Stimulated activated CD4-positive, alpha-beta T cell treated with anti-CD3 and anti-CD28 coated beads, TNF-alpha, amount 100 ng/mL, for 1 hour (primary cell): ENCODE results near the gene SRPK3.
"Not testable (repeated sequence)": the region's sequence is repeated elsewhere in the genome, so short reads cannot be mapped to it uniquely, and the experiment has no call there.

Experiments used
- DNase-seq, 3 donors: peaks; one replicate each; pipeline ENCODE4 v3.0.0-alpha.2; 2020; ENCODE audit warnings: low read depth in 3 of 3, low spot score in 1 of 3

The SRPK3 gene

GRCh38 chrX:153745067-153745433 lies 35.8 kb upstream of the SRPK3 start:
- DNase-seq, result not testable (repeated sequence)

DNA sequence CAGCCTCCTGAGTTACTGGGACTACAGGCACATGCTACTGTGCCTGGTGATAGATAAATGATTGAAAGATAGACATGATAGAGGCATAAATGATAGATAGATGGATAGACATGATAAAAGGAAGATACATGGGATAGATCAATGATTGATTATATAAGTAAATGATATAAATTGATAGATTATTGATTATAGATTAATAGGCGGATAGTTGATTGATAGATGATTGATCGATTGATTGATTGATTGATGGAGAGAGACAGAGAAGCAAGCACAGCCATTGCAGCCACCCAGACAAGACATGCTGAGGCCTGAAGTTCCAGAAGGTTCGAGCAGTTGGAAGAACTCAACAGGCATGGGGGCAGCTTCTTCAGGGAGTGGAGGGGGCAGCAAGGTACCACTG lies 34.5 kb upstream of the SRPK3 start:
- DNase-seq, result no peak

DNA sequence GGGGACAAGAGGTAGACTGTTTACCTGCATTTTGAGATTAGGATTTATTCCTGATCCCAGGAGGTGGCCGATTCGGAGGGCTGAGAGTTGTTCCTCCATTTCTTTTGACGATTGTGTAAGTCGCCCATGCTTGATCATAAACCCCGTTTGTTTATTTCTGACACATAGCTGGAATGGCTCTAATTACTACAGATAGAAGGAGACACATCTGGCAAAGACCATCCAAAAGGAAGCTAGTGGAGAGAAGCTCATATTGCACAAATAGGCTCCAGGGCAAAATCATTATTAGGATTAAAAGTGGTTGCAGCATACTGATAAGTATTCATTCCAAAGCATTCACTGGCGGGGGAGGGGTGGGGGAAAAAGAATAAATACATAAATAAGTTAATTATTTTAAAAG lies 33.9 kb upstream of the SRPK3 start:
- DNase-seq, result not testable (repeated sequence)

DNA sequence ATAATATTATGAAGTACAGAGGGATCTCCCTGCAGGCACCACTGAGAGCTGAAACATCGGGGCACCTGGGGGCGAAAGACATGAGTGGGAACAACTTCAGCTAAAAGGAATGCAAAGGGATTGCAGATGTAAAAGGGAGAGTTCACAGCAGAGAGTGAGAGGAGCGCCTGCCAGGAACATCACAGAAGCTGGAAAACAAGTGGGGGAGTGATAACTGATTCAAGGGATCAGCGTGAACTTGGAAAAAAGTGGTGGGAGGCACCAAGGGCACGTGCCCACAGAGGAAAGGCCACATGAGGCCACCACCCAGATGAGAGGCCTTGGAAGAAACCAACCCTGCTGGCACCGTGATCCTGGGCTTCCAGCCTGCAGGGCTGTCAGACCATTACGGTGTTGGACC lies 31.8 kb upstream of the SRPK3 start:
- not testable (repeated sequence) for DNase-seq

DNA sequence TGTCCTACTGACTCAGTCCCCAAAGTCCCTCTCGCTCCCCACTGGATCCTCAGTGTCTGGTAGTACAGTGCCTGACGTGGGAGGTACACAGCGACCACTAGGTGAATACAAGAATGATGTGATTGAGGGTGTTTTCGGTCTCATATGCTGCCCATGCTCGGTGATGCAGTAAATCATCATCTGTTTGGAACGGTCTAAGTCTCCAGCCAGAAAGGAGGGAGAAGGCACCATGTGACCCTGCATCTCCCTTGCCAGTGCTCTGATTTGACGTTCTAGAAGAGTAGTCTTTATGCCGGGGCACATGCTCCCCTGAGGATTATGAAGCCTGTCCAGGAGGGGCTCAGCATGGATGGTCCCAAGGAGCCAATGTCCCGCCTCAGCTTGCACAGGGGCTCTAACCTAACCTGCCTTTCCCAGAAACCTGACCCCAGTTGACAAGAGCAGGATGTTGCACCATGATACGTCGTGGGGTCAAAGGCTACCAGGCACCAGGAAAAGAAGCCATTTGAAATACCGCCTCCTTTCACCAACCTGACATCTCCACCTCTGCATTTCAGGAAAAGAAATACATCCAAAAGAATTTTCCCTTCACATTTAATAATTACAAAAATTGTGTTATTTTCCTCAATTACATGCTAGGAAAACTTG lies 30.6 kb upstream of the SRPK3 start:
- DNase-seq, result no peak

- DNase-seq, result no peak
Observed at GRCh38 chrX:153755136-153755535, 25.7 kb upstream of the SRPK3 start.

GRCh38 chrX:153761863-153762262 lies 19.0 kb upstream of the SRPK3 start:
- no peak for DNase-seq

GRCh38 chrX:153762626-153763173 lies 18.1 kb upstream of the SRPK3 start:
- no peak for DNase-seq

DNA sequence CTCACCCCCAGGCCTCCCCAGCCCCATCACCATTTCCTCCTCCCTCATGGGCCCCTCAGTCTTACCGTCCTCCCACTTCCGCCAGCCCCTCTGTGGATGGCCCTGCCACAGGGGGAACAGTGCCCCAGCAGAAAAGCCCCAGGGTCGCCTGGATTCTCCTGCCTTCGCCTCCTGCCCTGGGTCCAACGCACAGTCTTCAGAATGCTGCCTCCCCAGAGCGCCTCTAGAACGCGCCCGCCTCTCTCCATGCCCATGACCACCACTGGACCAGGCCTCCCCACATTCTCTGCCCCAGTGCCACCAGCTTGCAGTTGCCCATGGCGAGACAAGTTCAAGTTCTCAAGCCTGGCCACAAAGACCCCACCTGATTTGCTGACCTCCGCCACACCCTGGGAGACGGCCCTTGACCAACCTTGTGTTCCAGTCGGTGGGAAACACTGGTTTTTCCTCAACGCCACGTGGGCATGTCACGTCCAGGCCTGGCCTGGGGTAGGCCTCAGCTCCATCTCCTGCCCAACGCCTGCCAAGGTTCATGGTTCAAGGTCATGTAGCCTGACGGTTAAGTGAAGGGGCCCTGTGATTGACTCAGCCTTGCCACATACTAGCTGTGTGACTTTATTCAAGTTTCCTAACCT lies 17.4 kb upstream of the SRPK3 start:
- no peak for DNase-seq

DNA sequence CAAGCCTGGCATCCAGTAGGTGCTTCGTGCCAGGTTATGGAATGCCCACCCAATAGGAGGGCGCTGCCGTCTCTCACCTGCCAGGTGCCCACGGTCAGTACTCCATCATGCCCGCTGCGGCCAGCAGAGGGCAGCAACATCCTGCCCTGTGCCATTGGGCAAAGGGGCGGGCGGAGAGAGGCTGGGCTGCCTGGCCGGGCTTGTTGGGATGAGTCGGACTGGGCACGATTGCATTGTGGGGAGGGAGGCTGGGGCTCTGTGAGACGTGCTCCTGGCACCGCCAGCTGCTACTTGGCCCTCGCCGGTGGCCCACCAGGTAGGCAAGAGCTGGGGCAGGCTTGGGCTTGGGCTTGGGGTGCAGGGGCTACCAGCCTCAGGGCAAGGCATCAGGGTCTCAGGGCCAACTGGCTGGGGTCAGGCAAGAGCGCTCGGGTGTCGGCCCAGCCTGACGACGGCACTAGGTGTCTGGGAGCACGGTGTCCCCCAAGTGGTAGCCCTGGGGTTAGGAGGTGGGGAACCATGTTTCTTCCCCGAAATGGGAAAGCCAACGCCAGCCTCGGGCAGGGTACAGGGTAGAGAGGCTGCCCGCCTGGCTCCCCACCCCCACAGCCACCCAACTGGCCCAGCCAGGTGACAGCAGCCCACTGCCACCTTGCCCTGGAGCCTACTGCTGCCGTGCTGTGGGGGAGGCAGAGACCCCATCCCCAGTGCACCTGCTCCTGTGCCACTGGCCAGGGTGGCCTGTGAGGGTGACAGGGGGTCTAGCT lies 16.7 kb upstream of the SRPK3 start, which contains the start of gene PLXNB3:
Gene PLXNB3, plus strand, starts transcription at position 261 of the 767 bp plus-strand sequence. CDS start 1,287 bp downstream, outside the sequence.
- peak; percentile 20 to 69 (median 56) for DNase-seq

DNA sequence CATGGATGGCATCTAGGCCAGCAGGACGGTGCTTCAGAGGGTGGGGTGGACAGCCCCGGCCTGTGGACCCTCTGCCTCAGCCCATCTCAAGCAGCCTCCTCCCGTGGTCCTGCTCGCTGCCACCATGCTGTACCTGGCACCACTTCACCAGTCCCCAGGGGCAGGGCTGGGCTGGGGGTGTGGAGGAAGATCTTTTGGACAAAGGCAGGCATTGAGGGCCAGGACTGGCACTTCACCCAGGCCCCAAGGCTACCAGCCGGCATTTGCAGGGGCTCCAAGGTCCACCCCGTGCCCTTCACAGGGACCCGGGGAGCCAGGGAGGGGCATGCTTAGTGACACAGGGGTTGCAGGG lies 16.1 kb upstream of the SRPK3 start:
- DNase-seq, result no peak

GRCh38 chrX:153765138-153766079 lies 15.4 kb upstream of the SRPK3 start:
- DNase-seq, result no peak

GRCh38 chrX:153766098-153766817 lies 14.6 kb upstream of the SRPK3 start:
- DNase-seq, result peak in 1 of 3 donors; percentile 10

- DNase-seq, result no peak
Observed at GRCh38 chrX:153766871-153767673, 13.8 kb upstream of the SRPK3 start.

DNA sequence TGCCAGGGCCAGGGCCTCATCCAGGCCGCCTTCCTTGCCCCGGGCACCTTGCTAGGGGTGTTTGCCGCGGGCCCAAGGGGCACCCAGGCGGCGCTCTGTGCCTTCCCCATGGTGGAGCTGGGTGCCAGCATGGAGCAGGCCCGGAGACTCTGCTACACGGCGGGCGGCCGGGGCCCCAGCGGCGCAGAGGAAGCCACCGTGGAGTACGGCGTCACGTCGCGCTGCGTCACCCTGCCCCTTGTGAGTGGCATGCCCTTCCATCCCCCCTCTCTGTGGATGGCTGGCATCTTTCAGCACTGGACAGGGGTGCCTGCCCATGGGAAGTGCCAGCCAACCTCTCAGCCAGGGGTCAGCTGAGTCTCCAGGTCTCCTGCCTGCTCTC lies 13.2 kb upstream of the SRPK3 start:
- DNase-seq, result no peak

GRCh38 chrX:153768311-153769157 lies 12.3 kb upstream of the SRPK3 start:
- no peak for DNase-seq

DNA sequence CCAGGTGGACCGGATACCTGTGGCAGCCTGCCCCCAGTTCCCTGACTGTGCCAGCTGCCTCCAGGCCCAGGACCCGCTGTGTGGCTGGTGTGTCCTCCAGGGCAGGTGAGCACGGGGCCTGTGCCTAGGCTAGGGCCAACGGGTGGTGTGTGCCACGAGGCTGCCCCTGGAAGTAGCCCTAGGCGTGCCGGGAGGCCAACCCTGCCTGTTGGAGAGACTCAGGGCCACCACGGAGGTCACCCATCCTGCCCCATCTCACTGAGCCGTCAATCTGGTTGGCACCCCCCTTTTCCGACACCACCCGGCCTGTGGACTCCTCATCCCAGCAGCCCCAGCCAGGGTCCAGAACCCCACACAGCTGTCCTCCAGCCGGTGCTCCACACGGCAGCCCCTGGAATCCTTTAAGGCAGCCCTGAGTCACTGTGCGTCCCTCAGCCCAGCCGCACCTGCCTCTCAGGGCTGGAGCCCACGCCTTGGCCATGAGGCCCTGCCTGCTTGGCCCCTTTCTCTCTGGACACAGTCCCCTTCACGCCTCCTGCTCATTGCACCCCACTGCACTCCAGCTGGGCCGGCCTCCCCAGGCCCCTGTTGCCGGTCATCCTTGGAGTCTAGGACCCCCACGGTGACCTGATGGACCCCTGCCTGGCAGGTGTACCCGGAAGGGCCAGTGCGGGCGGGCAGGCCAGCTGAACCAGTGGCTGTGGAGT lies 11.5 kb upstream of the SRPK3 start:
- DNase-seq, result no peak
